Psoas muscle (tissue), 8 donors: Measurements from ENCODE around the gene CPNE1. TPM values are rescaled to one million over a fixed set of nuclear protein-coding genes. Genes with fewer than 3 reads are reported as not detected.
A peak's percentile ranks its signal among the peaks of the same experiment; 100 is the strongest.

Source experiments
- ATAC-seq, 4 donors: fragments of 200-7000 bp; cut with Tn5 transposase; one replicate each; pipeline ENCODE4 v1.9.1; 2020; ENCODE audit warnings: moderate library complexity in 3 of 4, mild to moderate bottlenecking in 2 of 4
- DNase-seq, 2 donors: peaks; one replicate each; pipeline ENCODE4 v3.0.0-alpha.2; 2020
- H3K27ac ChIP-seq: fragments of 200-600 bp; one replicate; pipeline ENCODE4 v1.8.0; 2022
- H3K27me3 ChIP-seq, 3 donors: fragments of 200-600 bp in 1 of 3; one replicate each; pipeline versions ENCODE4 v1.6.1 to v1.8.0; 2013 to 2022; ENCODE audit warnings: low read length in 2 of 3, mild to moderate bottlenecking in 2 of 3, moderate library complexity in 1 of 3; ENCODE audit not compliant: insufficient read depth in 3 of 3
- H3K36me3 ChIP-seq, 2 donors: fragments of 200-600 bp in 1 of 2; one replicate each; pipeline versions ENCODE4 v1.6.1 to v1.8.0; 2013 to 2022; ENCODE audit warnings: low read depth in 1 of 2, mild to moderate bottlenecking in 1 of 2, moderate library complexity in 1 of 2; ENCODE audit not compliant: insufficient read depth in 1 of 2
- H3K4me1 ChIP-seq: fragments of 200-600 bp; one replicate; pipeline ENCODE4 v1.8.0; 2022
- H3K4me3 ChIP-seq: fragments of 200-600 bp; one replicate; pipeline ENCODE4 v1.8.0; 2022; ENCODE audit warnings: mild to moderate bottlenecking
- H3K9me3 ChIP-seq: fragments of 200-600 bp; one replicate; pipeline ENCODE4 v1.8.0; 2022
- CTCF ChIP-seq: fragments of 200-600 bp; IDR thresholded peaks from one replicate; pipeline ENCODE4 v1.8.0; 2022; ENCODE audit warnings: antibody characterized with exemption
- WGBS, 3 donors: extraction: QIAGEN DNeasy Blood & Tissue Kit; methylation state at CpG; one replicate each; pipeline versions ENCODE4 v1.1.6 to v1.1.7; 2013; 5-methylcytosine and 5-hydroxymethylcytosine counted together
- intact Hi-C, 2 donors: fragments of 100-400 bp; cut with DNase I; formaldehyde crosslinking; loops; one replicate each; pipeline versions ENCODE4 v1.11.0 to v1.14.2; 2022
- polyA plus RNA-seq, 3 donors: library from polyadenylated mRNA; stranded (reverse); fragments of 200-250 nt; gene quantifications; one replicate each; pipeline ENCODE4 v1.2.3, GENCODE V29; 2013
- total RNA-seq, 4 donors: library from RNA; stranded (reverse); fragmentation: NEBNext Ultra II Directional in 2 of 4; extraction: Animal tissue kit (Norgen Biotek cat#: 25700) in 2 of 4; gene quantifications; one replicate each; pipeline versions ENCODE4 v1.2.1 to v1.2.4, GENCODE V29; 2021 to 2023
- donor health status: healthy with polysubstance abuse.
- donor health status: DM: no; HTN: no; CAD: no; lungs with moderate emphysema.
- donor health status: Bipolar disorder and iron deficiency.
- donor health status: healthy.
- donor health status: DM: yes; HTN: yes; CAD: no.
- donor health status: DM: no; HTN: no; CAD: no.
- donor health status: DM: no; HTN: no; CAD: no.
- donor health status: DM: yes; HTN: yes; CAD: no.

The CPNE1 gene
- total and polyA plus RNA-seq, 7 donors, result 55.9 to 75.4 (median 62.1) TPM

DNA sequence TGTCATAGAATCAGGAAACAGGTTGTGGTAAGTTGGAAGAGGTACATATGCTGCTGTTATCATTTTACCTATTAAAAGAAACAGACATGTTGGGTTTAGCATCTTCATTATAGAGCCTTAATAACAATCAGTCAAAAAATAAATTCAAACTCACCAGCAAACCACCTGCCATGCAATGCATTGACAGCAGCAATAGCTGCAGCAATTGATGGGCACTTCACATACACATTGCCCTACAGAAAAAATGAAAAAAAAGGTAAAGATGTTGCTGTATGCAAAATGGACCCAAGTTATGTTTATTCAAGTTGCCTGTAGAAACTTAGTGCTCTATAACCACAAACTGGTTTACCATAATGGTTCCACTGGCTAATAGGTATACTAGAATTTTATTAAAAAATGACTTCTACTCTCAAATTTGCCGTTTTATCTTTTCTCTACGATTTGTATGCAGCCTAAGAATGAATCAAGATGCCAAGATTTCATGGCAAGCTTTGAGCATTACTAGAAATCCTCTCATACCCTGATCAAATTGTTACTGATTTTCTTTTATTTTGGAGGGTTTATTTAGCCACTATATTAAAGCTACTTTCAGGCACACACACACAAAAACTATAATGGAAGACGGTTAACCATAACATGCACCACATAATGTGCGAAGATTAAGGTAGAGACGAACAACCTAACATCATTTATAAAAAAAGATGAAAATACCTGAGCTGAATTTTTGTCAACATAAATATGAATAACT lies 40.0 kb upstream of the CPNE1 start:
- WGBS, 3 donors, result 79 to 83% (median 82%) methylated on average over 5 of the region's 5 CpGs
- H3K9me3 ChIP-seq, result no peaks in the 10 kb centered on the region
- intact Hi-C loops, result loop anchor here in 1 of 2 donors (5.0 kb wide), 1 partner anchor 33 kb away; no protein-coding TSS in a partner anchor
- peak overlapping the region; percentile 14 for H3K27ac ChIP-seq
- peaks cover 34% of the 10 kb centered on the region for H3K4me1 ChIP-seq
- H3K36me3 ChIP-seq, result peaks cover 10 to 93% of the 10 kb centered on the region in 2 donors
- DNase-seq (no peak), ATAC-seq (no peak)
- no peak overlapping the region for H3K4me3 ChIP-seq
- no peak for TF ChIP-seq CTCF
- no peaks in the 10 kb centered on the region for H3K27me3 ChIP-seq

- no peak for TF ChIP-seq CTCF
- intact Hi-C loops, result loop anchor here in 1 of 2 donors (5.0 kb wide), 1 partner anchor 34 kb away; no protein-coding TSS in a partner anchor
These were observed 38.4 kb upstream of the CPNE1 start for GRCh38 chr20:35702824-35703695.

DNA sequence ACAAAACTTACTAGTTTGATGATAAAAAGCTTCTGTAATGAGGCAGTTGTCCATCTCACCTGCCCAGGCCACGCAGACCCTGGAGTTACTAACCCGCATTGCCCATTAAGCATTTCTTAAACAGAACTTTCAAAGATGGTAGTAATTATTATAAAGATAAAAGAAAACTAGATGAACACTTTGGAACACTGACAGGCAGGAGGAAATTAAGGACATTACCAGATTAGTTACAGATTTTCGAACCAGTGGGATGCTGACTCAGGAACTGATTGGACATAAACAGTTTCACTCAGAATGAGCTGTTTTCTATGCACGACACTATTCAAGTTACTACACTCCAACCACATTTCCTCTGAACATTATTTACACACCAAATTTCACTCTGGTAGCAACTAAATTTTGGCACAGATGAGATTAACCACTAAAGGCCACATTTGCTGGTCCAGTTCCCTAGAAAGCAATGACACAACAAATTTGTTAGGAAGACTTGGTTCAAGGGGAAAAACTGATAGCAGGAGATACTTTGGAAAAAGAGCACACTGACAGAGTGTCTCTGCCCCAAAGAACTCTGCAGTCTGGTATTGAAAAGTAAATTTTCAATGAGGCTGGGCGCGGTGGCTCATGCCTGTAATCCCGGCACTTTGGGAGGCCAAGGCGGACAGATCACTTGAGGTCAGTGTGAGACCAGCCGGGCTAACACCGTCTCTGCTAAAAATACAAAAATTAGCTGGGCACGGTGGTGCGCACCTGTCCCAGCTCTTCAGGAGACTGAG lies 37.5 kb upstream of the CPNE1 start:
- no peaks in the 10 kb centered on the region for H3K27me3 ChIP-seq
- H3K4me1 ChIP-seq, result peaks cover 37% of the 10 kb centered on the region
- DNase-seq, result no peak
- no peak for ATAC-seq
- H3K4me3 ChIP-seq, result no peak overlapping the region
- H3K36me3 ChIP-seq, result peaks cover 6 to 68% of the 10 kb centered on the region in 2 donors
- H3K27ac ChIP-seq, result peak overlapping the region; percentile 24
- no peak for TF ChIP-seq CTCF
- no peaks in the 10 kb centered on the region for H3K9me3 ChIP-seq
- WGBS, 3 donors, result 42 to 62% (median 48%) methylated on average over 12 of the region's 12 CpGs
- intact Hi-C loops, result loop anchor here in 1 of 2 donors (5.0 kb wide), 1 partner anchor 35 kb away; no protein-coding TSS in a partner anchor

More at GRCh38 chr20:35702824-35703695, 38.4 kb upstream of the CPNE1 start:
- Histone ChIP-seq H3K9me3 (no peaks in the 10 kb centered on the region), H3K27me3 (no peaks in the 10 kb centered on the region), H3K27ac (peak overlapping the region; percentile 24), H3K36me3 (peaks cover 6 to 76% of the 10 kb centered on the region in 2 donors), H3K4me3 (no peak overlapping the region), H3K4me1 (peaks cover 30% of the 10 kb centered on the region)
- no peak for ATAC-seq
- DNase-seq, result no peak
- WGBS, 3 donors, result 48 to 53% (median 48%) methylated on average over 4 of the region's 4 CpGs

DNA sequence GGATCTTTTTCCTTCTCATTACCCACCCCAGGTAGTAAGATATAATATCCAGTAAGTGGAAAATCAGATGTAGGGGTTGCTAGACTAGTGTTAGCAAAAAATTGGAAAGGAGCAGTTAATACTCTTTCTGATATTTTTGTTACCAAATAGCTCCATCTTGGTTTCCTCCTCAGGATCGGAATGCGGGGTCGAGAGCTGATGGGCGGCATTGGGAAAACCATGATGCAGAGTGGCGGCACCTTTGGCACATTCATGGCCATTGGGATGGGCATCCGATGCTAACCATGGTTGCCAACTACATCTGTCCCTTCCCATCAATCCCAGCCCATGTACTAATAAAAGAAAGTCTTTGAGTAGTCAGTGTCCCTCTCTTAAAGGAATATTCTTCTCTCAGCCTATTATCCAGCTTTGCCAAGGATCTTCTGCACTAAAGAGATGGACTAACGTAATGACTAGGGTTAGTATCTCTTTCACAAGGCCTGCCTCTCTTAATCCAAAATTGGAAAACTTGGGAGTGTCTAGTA lies 36.0 kb upstream of the CPNE1 start:
- peak overlapping the region; percentile 94 for H3K4me3 ChIP-seq
- ATAC-seq (peak in 2 of 4 donors; percentile 19 to 25), DNase-seq (no peak)
- H3K27me3 ChIP-seq, result no peaks in the 10 kb centered on the region
- WGBS, 3 donors, result 54 to 79% (median 57%) methylated on average over 7 of the region's 7 CpGs
- H3K4me1 ChIP-seq, result peaks cover 37% of the 10 kb centered on the region
- TF ChIP-seq CTCF, result no peak
- no peaks in the 10 kb centered on the region for H3K9me3 ChIP-seq
- H3K36me3 ChIP-seq, result peaks cover 6 to 65% of the 10 kb centered on the region in 2 donors
- peak overlapping the region; percentile 95 for H3K27ac ChIP-seq
- intact Hi-C loops, result loop anchor here in 1 of 2 donors (5.0 kb wide), 1 partner anchor 37 kb away; no protein-coding TSS in a partner anchor
